Measurements from ENCODE around the gene C1RL.

C1RL gene

GRCh38 chr12:7108796-7109571 is at the start of gene C1RL:
TSS of gene C1RL (minus strand) at chr12:7109214. CDS start at chr12:7109180, 34 bp downstream.
- peak; percentile 41 for DNase-seq

GRCh38 chr12:7157391-7157790 is 48.4 kb upstream of the C1RL start:
- no peak for DNase-seq

GRCh38 chr12:7156259-7157197 is 47.5 kb upstream of the C1RL start:
- no peak for DNase-seq

- DNase-seq: no peak
These were observed 46.5 kb upstream of the C1RL start for GRCh38 chr12:7155471-7156034.

- no peak for DNase-seq
These were observed 46.0 kb upstream of the C1RL start for GRCh38 chr12:7154901-7155470.

GRCh38 chr12:7154042-7154441 is 45.0 kb upstream of the C1RL start:
- DNase-seq: no peak

GRCh38 chr12:7152818-7153217 is 43.8 kb upstream of the C1RL start:
- no peak for DNase-seq

GRCh38 chr12:7151532-7151931 is 42.5 kb upstream of the C1RL start:
- no peak for DNase-seq

GRCh38 chr12:7150841-7151240 is 41.8 kb upstream of the C1RL start:
- no peak for DNase-seq

- no peak for DNase-seq
These were observed 41.3 kb upstream of the C1RL start for GRCh38 chr12:7150356-7150755.

- no peak for DNase-seq
These were observed 37.9 kb upstream of the C1RL start for GRCh38 chr12:7146906-7147305.

- no peak for DNase-seq
These were observed 37.2 kb upstream of the C1RL start for GRCh38 chr12:7146228-7146627.

GRCh38 chr12:7145671-7146070 is 36.7 kb upstream of the C1RL start:
- no peak for DNase-seq

GRCh38 chr12:7144414-7145120 is 35.6 kb upstream of the C1RL start:
- DNase-seq: peak; percentile 32

- DNase-seq: no peak
These were observed 34.5 kb upstream of the C1RL start for GRCh38 chr12:7143564-7143963.

- no peak for DNase-seq
These were observed 33.9 kb upstream of the C1RL start for GRCh38 chr12:7142809-7143465.

GRCh38 chr12:7142056-7142644 is 33.1 kb upstream of the C1RL start:
- peak; percentile 5 for DNase-seq

GRCh38 chr12:7141351-7142005 is 32.5 kb upstream of the C1RL start:
- DNase-seq: no peak

- DNase-seq: no peak
These were observed 30.2 kb upstream of the C1RL start for GRCh38 chr12:7139200-7139599.

GRCh38 chr12:7137908-7138307 is 28.9 kb upstream of the C1RL start:
- DNase-seq: no peak

GRCh38 chr12:7136676-7137075 is 27.7 kb upstream of the C1RL start:
- DNase-seq: no peak

All from NCI-H526 treated with DMSO at 0.1 percent for 48 hours (cell line).